GM06990 (cell line): ENCODE results near the gene DUSP8.
"Not testable (repeated sequence)": the region's sequence is repeated elsewhere in the genome, so short reads cannot be mapped to it uniquely, and the experiment has no call there.

ENCODE experiments used
- DNase-seq: peaks from one replicate; pipeline ENCODE4 v3.0.0-alpha.2; 2011; ENCODE audit not compliant: insufficient read length; ENCODE audit errors: extremely low read depth
- H3K27me3 ChIP-seq: replicated peaks from 2 replicates; pipeline ENCODE4 v1.6.0; 2011; ENCODE audit warnings: low read length; ENCODE audit not compliant: control insufficient read depth, insufficient read depth
- H3K36me3 ChIP-seq: 2 replicates; pipeline ENCODE4 v1.5.1; 2011; ENCODE audit warnings: low read length; ENCODE audit not compliant: control insufficient read depth, insufficient read depth
- H3K4me3 ChIP-seq: replicated peaks from 2 replicates; pipeline ENCODE4 v1.5.1; 2011; ENCODE audit warnings: low read depth, mild to moderate bottlenecking, control low read depth, low read length
- TF ChIP-seq, protein P1 (sequence below): IDR thresholded peaks from 2 replicates; pipeline ENCODE4 v1.5.1; 2011; ENCODE audit warnings: low read length, control low read depth, mild to moderate bottlenecking, inconsistent platforms; ENCODE audit not compliant: insufficient read depth, poor library complexity, severe bottlenecking

The DUSP8 gene

DNA sequence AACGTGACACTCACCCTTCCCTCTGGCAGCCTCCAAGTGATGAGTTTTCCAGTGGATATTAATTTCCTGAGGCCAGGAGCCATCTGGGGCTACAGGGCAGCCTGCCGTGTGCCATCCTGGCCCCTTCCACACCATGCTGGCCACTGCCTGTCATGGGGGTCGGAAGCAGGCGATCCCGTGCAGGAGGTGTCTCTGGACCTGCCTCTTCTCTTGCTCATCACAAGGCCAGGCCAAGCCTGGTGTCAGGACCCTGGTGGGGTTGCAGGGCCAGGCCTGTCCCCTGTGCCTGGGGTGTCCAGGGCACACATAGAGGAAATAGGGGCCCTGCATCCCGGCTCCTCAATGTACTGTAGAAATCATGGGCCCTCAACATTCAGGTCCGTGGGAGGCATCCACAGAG is 32.6 kb upstream of the DUSP8 start:
- no peak for DNase-seq
- H3K4me3 ChIP-seq = no peak overlapping the region
- no peaks in the 10 kb centered on the region for H3K36me3 ChIP-seq
- TF ChIP-seq, protein P1, sequence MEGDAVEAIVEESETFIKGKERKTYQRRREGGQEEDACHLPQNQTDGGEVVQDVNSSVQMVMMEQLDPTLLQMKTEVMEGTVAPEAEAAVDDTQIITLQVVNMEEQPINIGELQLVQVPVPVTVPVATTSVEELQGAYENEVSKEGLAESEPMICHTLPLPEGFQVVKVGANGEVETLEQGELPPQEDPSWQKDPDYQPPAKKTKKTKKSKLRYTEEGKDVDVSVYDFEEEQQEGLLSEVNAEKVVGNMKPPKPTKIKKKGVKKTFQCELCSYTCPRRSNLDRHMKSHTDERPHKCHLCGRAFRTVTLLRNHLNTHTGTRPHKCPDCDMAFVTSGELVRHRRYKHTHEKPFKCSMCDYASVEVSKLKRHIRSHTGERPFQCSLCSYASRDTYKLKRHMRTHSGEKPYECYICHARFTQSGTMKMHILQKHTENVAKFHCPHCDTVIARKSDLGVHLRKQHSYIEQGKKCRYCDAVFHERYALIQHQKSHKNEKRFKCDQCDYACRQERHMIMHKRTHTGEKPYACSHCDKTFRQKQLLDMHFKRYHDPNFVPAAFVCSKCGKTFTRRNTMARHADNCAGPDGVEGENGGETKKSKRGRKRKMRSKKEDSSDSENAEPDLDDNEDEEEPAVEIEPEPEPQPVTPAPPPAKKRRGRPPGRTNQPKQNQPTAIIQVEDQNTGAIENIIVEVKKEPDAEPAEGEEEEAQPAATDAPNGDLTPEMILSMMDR = no peak
- no peaks in the 10 kb centered on the region; the same call in none of the 2 replicates for H3K27me3 ChIP-seq

DNA sequence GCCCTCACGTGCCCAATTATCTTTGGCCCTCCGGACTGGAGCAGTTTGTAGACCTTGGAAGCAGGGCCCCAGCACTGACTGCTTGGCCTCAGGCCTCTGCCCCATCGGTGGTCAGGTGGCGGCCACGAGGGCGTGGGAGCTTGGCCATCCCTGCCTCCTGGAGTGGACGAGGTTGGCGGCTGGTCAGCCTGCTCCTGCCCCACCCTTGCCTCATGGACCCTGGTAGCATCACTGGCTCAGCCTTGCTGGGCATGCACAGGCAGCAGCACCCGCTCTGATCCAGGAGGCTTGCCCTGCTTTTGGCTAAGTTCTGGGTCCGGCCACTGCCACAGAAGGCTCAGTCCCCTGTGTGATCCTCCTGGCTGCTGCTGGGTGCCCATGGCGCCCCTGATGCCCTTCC is 32.1 kb upstream of the DUSP8 start:
- Histone ChIP-seq H3K4me3 (no peak overlapping the region), H3K27me3 (no peaks in the 10 kb centered on the region; the same call in none of the 2 replicates), H3K36me3 (no peaks in the 10 kb centered on the region)
- TF ChIP-seq, protein P1 = no peak
- no peak for DNase-seq

DNA sequence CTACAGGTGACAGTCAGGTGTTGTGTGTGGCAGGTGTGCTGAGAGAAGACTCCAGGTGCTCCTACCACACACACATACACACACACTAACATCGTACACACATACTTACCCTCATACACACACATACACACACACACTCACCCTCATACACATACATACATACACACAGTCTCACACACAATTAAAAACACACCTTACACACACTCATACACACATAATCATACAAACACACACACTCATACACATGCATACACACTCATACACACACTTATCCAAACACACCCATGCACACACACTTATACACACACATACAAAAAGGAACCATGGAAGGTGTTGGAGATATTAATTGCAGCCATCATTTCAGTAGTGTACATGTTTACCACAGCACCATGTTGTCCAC is 31.6 kb upstream of the DUSP8 start:
- DNase-seq = no peak
- no peak overlapping the region for H3K4me3 ChIP-seq
- TF ChIP-seq, protein P1 = no peak
- H3K27me3 ChIP-seq = no peaks in the 10 kb centered on the region; the same call in none of the 2 replicates
- no peaks in the 10 kb centered on the region for H3K36me3 ChIP-seq

DNA sequence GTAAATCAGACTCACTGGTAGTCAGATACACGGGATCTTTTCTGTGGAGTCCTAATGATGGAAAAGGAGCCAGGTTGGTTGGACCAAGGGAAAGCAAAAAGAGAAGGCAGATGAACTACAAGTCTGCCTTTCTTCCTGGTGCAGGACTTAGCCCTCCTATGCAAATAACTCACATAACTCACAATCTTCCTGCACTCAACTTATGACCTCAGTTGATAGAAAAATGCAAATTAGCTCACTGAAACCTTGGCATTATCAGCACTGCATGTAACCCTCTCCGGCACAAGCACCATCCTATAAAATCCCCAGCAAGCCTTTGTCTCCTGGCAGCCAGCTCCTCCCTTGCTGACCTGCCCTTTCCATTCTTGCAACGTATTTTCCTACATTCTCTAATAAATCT is 29.6 kb upstream of the DUSP8 start:
- H3K27me3 ChIP-seq, DNase-seq, H3K4me3 ChIP-seq, H3K36me3 ChIP-seq: not testable (repeated sequence)

DNA sequence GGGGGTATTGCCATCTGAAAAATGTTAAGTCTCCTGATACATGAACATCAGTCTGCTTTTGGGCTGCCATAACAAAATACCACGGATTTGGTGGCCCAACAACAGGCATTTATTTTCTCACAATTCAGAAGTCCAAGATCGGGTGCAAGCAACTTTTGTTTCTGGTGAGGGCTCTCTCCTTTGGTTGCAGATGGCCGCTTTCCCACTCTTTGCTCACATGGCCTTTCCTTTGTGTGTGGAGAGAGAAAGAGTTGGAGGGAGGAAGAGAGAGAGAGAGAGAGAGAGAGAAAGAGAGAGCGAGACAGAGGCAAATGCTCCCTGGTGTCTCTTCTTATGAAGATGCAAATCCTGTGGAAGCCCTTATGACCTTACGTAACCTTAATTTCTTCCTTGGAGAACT is 28.6 kb upstream of the DUSP8 start:
- Histone ChIP-seq H3K36me3 (no peaks in the 10 kb centered on the region), H3K4me3 (no peak overlapping the region), H3K27me3 (no peaks in the 10 kb centered on the region; the same call in 1 of the 2 replicates)
- no peak for DNase-seq
- TF ChIP-seq, protein P1 = no peak

DNA sequence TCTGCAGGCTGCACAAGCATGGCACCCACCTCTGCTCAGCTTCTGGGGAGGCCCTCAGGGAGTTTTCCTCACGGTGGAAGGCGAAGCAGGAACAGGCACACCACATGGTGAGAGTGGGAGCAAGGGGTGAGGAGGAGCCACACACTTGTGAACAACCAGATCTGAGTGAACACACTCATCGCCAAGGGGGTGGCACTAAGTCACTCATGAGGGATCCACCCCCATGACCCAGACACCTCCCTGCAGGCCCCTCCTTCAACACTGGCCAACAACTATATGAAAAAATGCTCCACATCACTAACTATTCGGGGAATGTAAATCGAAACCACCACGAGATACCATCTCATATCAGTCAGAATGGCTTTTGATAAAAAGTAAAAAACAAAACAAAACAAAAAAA is 26.7 kb upstream of the DUSP8 start:
- DNase-seq = no peak
- Histone ChIP-seq H3K36me3 (no peaks in the 10 kb centered on the region), H3K4me3 (no peak overlapping the region), H3K27me3 (no peaks in the 10 kb centered on the region)
- TF ChIP-seq, protein P1 = no peak

DNA sequence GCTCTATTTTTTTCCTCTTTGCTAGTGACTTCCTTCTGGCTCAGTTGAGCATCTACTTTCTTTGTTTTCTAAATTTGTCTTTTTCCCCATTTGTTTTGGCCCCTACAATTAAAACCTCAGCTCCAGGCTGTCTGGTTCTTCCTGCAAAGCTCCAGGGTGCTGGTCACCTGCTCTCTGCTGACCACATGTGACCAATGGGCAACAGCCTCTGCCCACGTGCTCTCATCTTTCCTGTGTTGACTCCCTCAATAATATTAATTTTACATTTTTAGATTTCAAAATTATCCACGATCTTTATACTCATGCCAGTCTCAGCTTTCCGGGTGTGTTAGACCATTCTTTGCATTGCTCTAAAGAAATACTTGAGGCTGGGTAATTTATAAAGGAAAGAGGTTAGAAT is 26.3 kb upstream of the DUSP8 start:
- H3K27me3 ChIP-seq, H3K36me3 ChIP-seq, H3K4me3 ChIP-seq, DNase-seq: not testable (repeated sequence)
